ENCODE results near the gene GALNT16. TPM values are rescaled to one million over a fixed set of nuclear protein-coding genes. Genes with fewer than 3 reads are reported as not detected.

The GALNT16 gene
- total and polyA plus RNA-seq, 2 of the 8 experiments (the other 6 are each of a cell fraction or from before 2014, with no cell fraction given), result 5.4 to 6.3 TPM

DNA sequence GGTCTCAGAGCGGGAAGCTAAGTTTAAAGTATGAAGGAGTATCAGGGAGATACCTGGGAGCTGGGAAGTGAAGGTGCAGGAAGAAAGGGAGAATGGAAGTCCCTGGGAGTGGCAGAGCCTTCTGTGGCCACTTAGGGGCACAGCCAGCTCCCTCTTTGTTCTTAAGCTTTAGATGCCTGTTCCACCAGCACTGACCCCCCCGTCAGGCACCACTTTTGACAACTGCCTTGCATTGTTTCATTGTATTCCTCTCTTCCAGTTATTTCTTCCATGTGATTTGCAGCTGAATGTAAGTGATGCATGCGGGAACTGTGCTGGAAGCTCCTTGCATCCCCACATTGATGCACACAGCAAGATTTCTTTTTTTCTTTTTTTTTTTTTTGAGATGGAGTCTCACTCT, 2.6 kb downstream of the GALNT16 start:
- Histone ChIP-seq H3K27me3 (replicated peaks in 1 of 4; ENCODE audit: control insufficient read depth in 3 of 4, extremely low read depth in 1 of 4, insufficient read depth in 3 of 4, low read length in 3 of 4) (peaks cover 12 to 47% (median 35%) of the 10 kb centered on the region in 4 experiments), H4K20me1 (replicated peaks in 1 of 2; ENCODE audit: control insufficient read depth in 1 of 2, insufficient read depth in 2 of 2, low read length in 2 of 2) (peaks cover 0 to 2% of the 10 kb centered on the region in 2 experiments), H3K56ac (replicated peaks; ENCODE audit: insufficient read length, low read depth, low read length) (no peak overlapping the region), H3K79me1 (ENCODE audit: low read depth, low read length) (no peaks in the 10 kb centered on the region), H3K4ac (replicated peaks; ENCODE audit: insufficient read length, low read depth, low read length) (no peak overlapping the region), H2BK5ac (ENCODE audit: low read depth, low read length) (no peak overlapping the region), H3K4me3 (ENCODE audit: extremely low read depth in 1 of 4, insufficient read depth in 2 of 4, low read depth in 3 of 4, low read length in 4 of 4) (no peak overlapping the region), H3K36me3 (ENCODE audit: control insufficient read depth in 2 of 4, insufficient read depth in 4 of 4, low read length in 3 of 4) (no peaks in the 10 kb centered on the region), H3K18ac (ENCODE audit: extremely low read depth, low read length) (no peak overlapping the region), H3K79me2 (ENCODE audit: control insufficient read depth in 1 of 2, insufficient read depth in 2 of 2, low read length in 2 of 2) (no peaks in the 10 kb centered on the region), H3K9me3 (ENCODE audit: insufficient read depth in 2 of 2, low read depth in 1 of 2, low read length in 1 of 2) (no peaks in the 10 kb centered on the region), H2AK5ac (ENCODE audit: low read depth, low read length) (no peak overlapping the region), H2BK12ac (ENCODE audit: low read depth, low read length) (no peak overlapping the region), H2AFZ (ENCODE audit: low read length) (no peak overlapping the region), H3K23ac (ENCODE audit: insufficient read length) (no peak overlapping the region), H4K91ac (replicated peaks; ENCODE audit: insufficient read length, low read length) (no peak overlapping the region), H2BK15ac (ENCODE audit: low read length) (0 out of 2 replicates have a peak overlapping the region, but pooled peaks have one; percentile 53), H2BK120ac (replicated peaks; ENCODE audit: low read depth, low read length) (no peak overlapping the region), H3K14ac (ENCODE audit: insufficient read length) (no peak overlapping the region), H4K8ac (ENCODE audit: extremely low read depth, insufficient read depth, low read length) (no peak overlapping the region), H3K9ac (replicated peaks in 1 of 4; ENCODE audit: extremely low read depth in 1 of 4, low read depth in 3 of 4, low read length in 3 of 4) (no peak overlapping the region), H3K23me2 (ENCODE audit: low read depth, low read length) (peaks cover 21% of the 10 kb centered on the region), H4K5ac (ENCODE audit: insufficient read length, low read depth, low read length) (no peak overlapping the region), H2BK20ac (ENCODE audit: low read length) (no peak overlapping the region), H3K27ac (ENCODE audit: low read depth, low read length) (no peak overlapping the region), H3K4me2 (ENCODE audit: insufficient read depth in 1 of 2, low read depth in 2 of 2, low read length in 2 of 2) (peak overlapping the region; percentile 84 to 98; a peak in 2 of 4 replicates), H3K4me1 (replicated peaks in 1 of 4; ENCODE audit: control insufficient read depth in 3 of 4, insufficient read depth in 4 of 4, low read length in 3 of 4) (peaks cover 5 to 13% (median 9%) of the 10 kb centered on the region in 4 experiments)
- DNase-seq (ENCODE audit: low read depth in 1 of 2, low spot score in 2 of 2), result no peak
- TF ChIP-seq KDM5A (IDR thresholded peaks at IDR 0.05; ENCODE audit: low read length), result no peak
- TF ChIP-seq, protein P1, sequence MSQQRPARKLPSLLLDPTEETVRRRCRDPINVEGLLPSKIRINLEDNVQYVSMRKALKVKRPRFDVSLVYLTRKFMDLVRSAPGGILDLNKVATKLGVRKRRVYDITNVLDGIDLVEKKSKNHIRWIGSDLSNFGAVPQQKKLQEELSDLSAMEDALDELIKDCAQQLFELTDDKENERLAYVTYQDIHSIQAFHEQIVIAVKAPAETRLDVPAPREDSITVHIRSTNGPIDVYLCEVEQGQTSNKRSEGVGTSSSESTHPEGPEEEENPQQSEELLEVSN (IDR thresholded peaks at IDR 0.05), result no peak
- no peak for TF ChIP-seq HDAC2 (IDR thresholded peaks at IDR 0.05; ENCODE audit: borderline replicate concordance in 1 of 2, low read depth in 2 of 2, low read length in 2 of 2)
- TF ChIP-seq TEAD4 (IDR thresholded peaks at IDR 0.05; ENCODE audit: low read depth, low read length), result no peak
- TF ChIP-seq CEBPB (IDR thresholded peaks at IDR 0.05; ENCODE audit: low read depth, low read length), result no peak
- TF ChIP-seq CREB1 (IDR thresholded peaks at IDR 0.05), result no peak
- no peak for TF ChIP-seq EZH2 (IDR thresholded peaks at IDR 0.05; ENCODE audit: low read depth, low read length, severe bottlenecking)
- TF ChIP-seq YY1 (IDR thresholded peaks at IDR 0.05; ENCODE audit: low read depth, low read length), result no peak
- TF ChIP-seq SIX5 (IDR thresholded peaks at IDR 0.05; ENCODE audit: low read depth, low read length), result no peak
- no peak for TF ChIP-seq SUZ12 (IDR thresholded peaks at IDR 0.05; ENCODE audit: low read length)
- TF ChIP-seq POLR2AphosphoS5 (IDR thresholded peaks at IDR 0.05; ENCODE audit: low read depth, low read length), result no peak
- TF ChIP-seq TBP (IDR thresholded peaks at IDR 0.05; ENCODE audit: low read depth, low read length), result no peak
- TF ChIP-seq SRF (IDR thresholded peaks at IDR 0.05; ENCODE audit: low read depth, low read length), result no peak
- TF ChIP-seq SP1 (IDR thresholded peaks at IDR 0.05; ENCODE audit: low read depth, low read length), result no peak
- TF ChIP-seq POLR2A (IDR thresholded peaks at IDR 0.05; ENCODE audit: control extremely low read depth in 1 of 2, low read depth in 2 of 2, low read length in 2 of 2), result no peak
- no peak for TF ChIP-seq ASH2L (IDR thresholded peaks at IDR 0.05; ENCODE audit: low read length)
- ChIA-PET CTCF (ENCODE audit: partially characterized antibody) (interaction anchor here (0.7 to 7.0 kb wide), 19 partner anchors 10 to 107 kb away, joined by 3 to 46 read pairs (median 6); no protein-coding TSS in a partner anchor), POLR2A (ENCODE audit: partially characterized antibody) (interaction anchor here (0.9 to 2.9 kb wide), 4 partner anchors 8 to 134 kb away, joined by 3 to 8 read pairs (median 4); no protein-coding TSS in a partner anchor)
- 47% methylated on average over 3 of the region's 3 CpGs; no CpG with 5 or more reads in 1 of the 2 experiments for WGBS, 2 experiments (ENCODE audit: extremely low coverage in 1 of 2, insufficient coverage in 1 of 2, insufficient read length in 1 of 2, insufficient replicate concordance in 2 of 2, low coverage in 1 of 2, low lambda C conversion rate in 2 of 2, missing lambda C conversion rate in 1 of 2)
- FAIRE-seq, result no peak

Measured in H1 (cell line).